ENCODE measurements around the gene MT1HL1. TPM values are rescaled to one million over a fixed set of nuclear protein-coding genes. Genes with fewer than 3 reads are reported as not detected.

The MT1HL1 gene
- total and polyA plus RNA-seq, 2 experiments from 2014 or later: not detected

- Histone ChIP-seq H3K79me2 (ENCODE audit: insufficient read depth) (no peaks in the 10 kb centered on the region), H3K27ac (no peak overlapping the region), H3K27me3 (replicated peaks; ENCODE audit: insufficient read depth) (no peaks in the 10 kb centered on the region), H2AFZ (no peak overlapping the region), H3K4me1 (ENCODE audit: insufficient read depth) (no peaks in the 10 kb centered on the region), H3K4me2 (ENCODE audit: unreplicated experiment) (no peak overlapping the region), H3K36me3 (ENCODE audit: low read depth) (no peaks in the 10 kb centered on the region), H3K9ac (no peak overlapping the region), H3F3A (ENCODE audit: insufficient read depth) (no peaks in the 10 kb centered on the region), H3K9me2 (ENCODE audit: insufficient read depth) (no peaks in the 10 kb centered on the region), H3K4me3 (no peak overlapping the region), H3K9me3 (ENCODE audit: low read depth) (no peaks in the 10 kb centered on the region), H4K20me1 (ENCODE audit: insufficient read depth) (no peaks in the 10 kb centered on the region)
- TF ChIP-seq EZH2 (IDR thresholded peaks at IDR 0.05; ENCODE audit: insufficient read depth, poor library complexity, severe bottlenecking) (no peak), EZH2phosphoT487 (IDR thresholded peaks at IDR 0.05; ENCODE audit: insufficient read depth, low read depth) (no peak)
- 55 to 62% methylated on average over 4 of the region's 4 CpGs for WGBS, 2 experiments (ENCODE audit: low coverage in 1 of 2, low lambda C conversion rate in 2 of 2, missing lambda C conversion rate in 2 of 2)
- in situ Hi-C loops (cut with MboI): no loop called here
- no peak for DNase-seq
These were observed 4.0 kb downstream of the MT1HL1 start for GRCh38 chr1:237000191-237000590.

- no peaks in the 10 kb centered on the region for H4K20me1 ChIP-seq (ENCODE audit: insufficient read depth)
- no peak for TF ChIP-seq EZH2 (IDR thresholded peaks at IDR 0.05; ENCODE audit: insufficient read depth, poor library complexity, severe bottlenecking)
- TF ChIP-seq EZH2phosphoT487 (IDR thresholded peaks at IDR 0.05; ENCODE audit: insufficient read depth, low read depth): no peak
- no peak for DNase-seq
- H3K4me3 ChIP-seq: no peak overlapping the region
- no peaks in the 10 kb centered on the region for H3K27me3 ChIP-seq (replicated peaks; ENCODE audit: insufficient read depth)
- in situ Hi-C loops (cut with MboI): no loop called here
- no peaks in the 10 kb centered on the region for H3K9me2 ChIP-seq (ENCODE audit: insufficient read depth)
- no peaks in the 10 kb centered on the region for H3F3A ChIP-seq (ENCODE audit: insufficient read depth)
- no peaks in the 10 kb centered on the region for H3K4me1 ChIP-seq (ENCODE audit: insufficient read depth)
- H3K36me3 ChIP-seq (ENCODE audit: low read depth): no peaks in the 10 kb centered on the region
- H2AFZ ChIP-seq: no peak overlapping the region
- H3K4me2 ChIP-seq (ENCODE audit: unreplicated experiment): no peak overlapping the region
- WGBS, 2 experiments (ENCODE audit: low coverage in 1 of 2, low lambda C conversion rate in 2 of 2, missing lambda C conversion rate in 2 of 2): 3 to 6% methylated on average over 3 of the region's 3 CpGs
- no peak overlapping the region for H3K27ac ChIP-seq
- no peak overlapping the region for H3K9ac ChIP-seq
- no peaks in the 10 kb centered on the region for H3K79me2 ChIP-seq (ENCODE audit: insufficient read depth)
- H3K9me3 ChIP-seq (ENCODE audit: low read depth): no peaks in the 10 kb centered on the region
These were observed 5.7 kb downstream of the MT1HL1 start for GRCh38 chr1:236998546-236998945.

- H3F3A ChIP-seq (ENCODE audit: insufficient read depth): no peaks in the 10 kb centered on the region
- H4K20me1 ChIP-seq (ENCODE audit: insufficient read depth): no peaks in the 10 kb centered on the region
- no peaks in the 10 kb centered on the region for H3K9me2 ChIP-seq (ENCODE audit: insufficient read depth)
- H3K79me2 ChIP-seq (ENCODE audit: insufficient read depth): no peaks in the 10 kb centered on the region
- no peak overlapping the region for H3K27ac ChIP-seq
- no peaks in the 10 kb centered on the region for H3K36me3 ChIP-seq (ENCODE audit: low read depth)
- H3K9me3 ChIP-seq (ENCODE audit: low read depth): no peaks in the 10 kb centered on the region
- H2AFZ ChIP-seq: no peak overlapping the region
- in situ Hi-C loops (cut with MboI): no loop called here
- TF ChIP-seq EZH2 (IDR thresholded peaks at IDR 0.05; ENCODE audit: insufficient read depth, poor library complexity, severe bottlenecking): no peak
- TF ChIP-seq EZH2phosphoT487 (IDR thresholded peaks at IDR 0.05; ENCODE audit: insufficient read depth, low read depth): no peak
- DNase-seq: no peak
- WGBS, 2 experiments (ENCODE audit: low coverage in 1 of 2, low lambda C conversion rate in 2 of 2, missing lambda C conversion rate in 2 of 2): 38 to 45% methylated on average over 11 to 12 of the region's 12 CpGs
- H3K4me3 ChIP-seq: no peak overlapping the region
- no peak overlapping the region for H3K4me2 ChIP-seq (ENCODE audit: unreplicated experiment)
- no peak overlapping the region for H3K9ac ChIP-seq
- no peaks in the 10 kb centered on the region for H3K4me1 ChIP-seq (ENCODE audit: insufficient read depth)
- H3K27me3 ChIP-seq (replicated peaks; ENCODE audit: insufficient read depth): no peaks in the 10 kb centered on the region
These were observed 6.4 kb downstream of the MT1HL1 start for GRCh38 chr1:236997882-236998281.

- no peaks in the 10 kb centered on the region for H3K79me2 ChIP-seq (ENCODE audit: insufficient read depth)
- H3K4me2 ChIP-seq (ENCODE audit: unreplicated experiment): no peak overlapping the region
- no peaks in the 10 kb centered on the region for H4K20me1 ChIP-seq (ENCODE audit: insufficient read depth)
- H3K9ac ChIP-seq: no peak overlapping the region
- WGBS, 2 experiments (ENCODE audit: low coverage in 1 of 2, low lambda C conversion rate in 2 of 2, missing lambda C conversion rate in 2 of 2): 28 to 36% methylated on average over 11 of the region's 11 CpGs
- in situ Hi-C loops (cut with MboI): no loop called here
- TF ChIP-seq EZH2 (IDR thresholded peaks at IDR 0.05; ENCODE audit: insufficient read depth, poor library complexity, severe bottlenecking) (no peak), EZH2phosphoT487 (IDR thresholded peaks at IDR 0.05; ENCODE audit: insufficient read depth, low read depth) (no peak)
- no peak overlapping the region for H2AFZ ChIP-seq
- no peaks in the 10 kb centered on the region for H3F3A ChIP-seq (ENCODE audit: insufficient read depth)
- no peaks in the 10 kb centered on the region for H3K4me1 ChIP-seq (ENCODE audit: insufficient read depth)
- H3K36me3 ChIP-seq (ENCODE audit: low read depth): no peaks in the 10 kb centered on the region
- no peaks in the 10 kb centered on the region for H3K9me2 ChIP-seq (ENCODE audit: insufficient read depth)
- H3K27me3 ChIP-seq (replicated peaks; ENCODE audit: insufficient read depth): no peaks in the 10 kb centered on the region
- no peak for DNase-seq
- H3K27ac ChIP-seq: no peak overlapping the region
- H3K4me3 ChIP-seq: no peak overlapping the region
- H3K9me3 ChIP-seq (ENCODE audit: low read depth): no peaks in the 10 kb centered on the region
These were observed 6.9 kb downstream of the MT1HL1 start for GRCh38 chr1:236997361-236997760.

GRCh38 chr1:236994450-236994849 lies 9.8 kb downstream of the MT1HL1 start:
- Histone ChIP-seq H3F3A (ENCODE audit: insufficient read depth) (no peaks in the 10 kb centered on the region), H3K4me2 (ENCODE audit: unreplicated experiment) (no peak overlapping the region), H3K9me2 (ENCODE audit: insufficient read depth) (no peaks in the 10 kb centered on the region), H3K4me1 (ENCODE audit: insufficient read depth) (no peaks in the 10 kb centered on the region), H4K20me1 (ENCODE audit: insufficient read depth) (no peaks in the 10 kb centered on the region), H3K27ac (no peak overlapping the region), H3K27me3 (replicated peaks; ENCODE audit: insufficient read depth) (no peaks in the 10 kb centered on the region), H3K36me3 (ENCODE audit: low read depth) (no peaks in the 10 kb centered on the region), H3K9me3 (ENCODE audit: low read depth) (no peaks in the 10 kb centered on the region), H3K79me2 (ENCODE audit: insufficient read depth) (no peaks in the 10 kb centered on the region), H2AFZ (no peak overlapping the region), H3K9ac (no peak overlapping the region), H3K4me3 (no peak overlapping the region)
- in situ Hi-C loops (cut with MboI): no loop called here
- 20 to 38% methylated on average over 1 of the region's 1 CpG for WGBS, 2 experiments (ENCODE audit: low coverage in 1 of 2, low lambda C conversion rate in 2 of 2, missing lambda C conversion rate in 2 of 2)
- DNase-seq: no peak
- TF ChIP-seq EZH2 (IDR thresholded peaks at IDR 0.05; ENCODE audit: insufficient read depth, poor library complexity, severe bottlenecking) (no peak), EZH2phosphoT487 (IDR thresholded peaks at IDR 0.05; ENCODE audit: insufficient read depth, low read depth) (no peak)

All from GM23248 (cell line).